ENCODE data around the gene RASGRF1.

- TF ChIP-seq CTCF (IDR thresholded peaks at IDR 0.05) (no peak), POLR2A (IDR thresholded peaks at IDR 0.05) (no peak)
These were observed 25.5 kb upstream of the RASGRF1 start for GRCh38 chr15:79115986-79116665.
